H7 (cell line): ENCODE data around the gene KRTAP5-6. TPM values are rescaled to one million over a fixed set of nuclear protein-coding genes. Genes with fewer than 3 reads are reported as not detected.
A peak's percentile ranks its signal among the peaks of the same experiment; 100 is the strongest.

Experiments used
- DNase-seq: peaks from one replicate; pipeline ENCODE4 v3.0.0; 2012
- H3K27me3 ChIP-seq: 2 replicates; pipeline ENCODE4 v1.6.0; 2011; ENCODE audit warnings: mild to moderate bottlenecking, low read length; ENCODE audit not compliant: control insufficient read depth, insufficient read depth
- H3K36me3 ChIP-seq: replicated peaks from 2 replicates; pipeline ENCODE4 v1.5.1; 2011; ENCODE audit warnings: low read length; ENCODE audit not compliant: control insufficient read depth, insufficient read depth
- H3K4me3 ChIP-seq: 2 replicates; pipeline ENCODE4 v1.5.1; 2011; ENCODE audit warnings: low read depth, mild to moderate bottlenecking, control low read depth, low read length, moderate library complexity; ENCODE audit not compliant: insufficient read depth
- total RNA-seq: library from RNA; depleted of rRNA; stranded (reverse); fragments of >200 nt; shearing (Covaris generic); gene quantifications from 2 replicates; pipeline ENCODE4 v1.2.3, GENCODE V29; 2014; rRNA removed

Gene KRTAP5-6, protein sequence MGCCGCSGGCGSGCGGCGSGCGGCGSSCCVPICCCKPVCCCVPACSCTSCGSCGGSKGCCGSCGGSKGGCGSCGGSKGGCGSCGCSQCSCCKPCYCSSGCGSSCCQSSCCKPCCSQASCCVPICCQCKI
- not detected in 2 replicates for total RNA-seq

DNA sequence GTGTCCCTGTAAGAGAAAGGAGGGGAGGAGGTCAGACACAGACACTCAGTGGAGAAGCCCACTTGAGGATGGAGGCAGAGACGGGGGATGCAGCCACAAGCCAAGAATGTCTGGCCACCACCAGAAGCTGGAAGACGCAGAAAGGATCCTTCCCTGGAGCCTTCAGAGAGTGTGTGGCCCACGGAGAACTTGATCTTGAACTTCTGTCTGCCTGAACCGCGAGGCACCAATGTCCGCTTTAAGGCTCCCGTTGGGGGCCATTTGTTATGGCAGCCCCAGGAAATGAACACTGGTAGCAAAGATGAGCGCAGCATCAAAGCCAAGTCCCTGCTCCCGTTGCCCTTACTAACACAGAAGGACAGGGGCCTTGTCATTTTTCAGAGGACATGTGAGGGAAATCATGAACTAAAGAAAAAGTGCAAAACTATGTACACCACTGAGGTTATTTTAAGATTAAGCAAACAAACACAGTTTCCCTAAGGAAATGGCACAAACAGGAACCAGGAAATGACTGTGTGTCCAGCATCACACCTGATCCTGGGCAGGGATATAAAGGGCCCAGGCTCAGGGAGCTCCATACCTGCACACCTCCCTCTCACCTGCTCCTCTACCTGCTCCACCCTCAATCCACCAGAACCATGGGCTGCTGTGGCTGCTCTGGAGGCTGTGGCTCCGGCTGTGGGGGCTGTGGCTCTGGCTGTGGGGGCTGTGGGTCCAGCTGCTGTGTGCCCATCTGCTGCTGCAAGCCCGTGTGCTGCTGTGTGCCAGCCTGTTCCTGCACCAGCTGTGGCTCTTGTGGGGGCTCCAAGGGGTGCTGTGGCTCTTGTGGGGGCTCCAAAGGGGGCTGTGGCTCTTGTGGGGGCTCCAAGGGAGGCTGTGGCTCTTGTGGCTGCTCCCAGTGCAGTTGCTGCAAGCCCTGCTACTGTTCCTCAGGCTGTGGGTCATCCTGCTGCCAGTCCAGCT, at the start of gene KRTAP5-6:
Gene KRTAP5-6, plus strand, starts transcription at position 588 of the 963 bp plus-strand sequence. Its CDS starts 51 bp downstream, at position 639.
- Histone ChIP-seq H3K36me3 (no peaks in the 10 kb centered on the region), H3K27me3 (peaks cover 3% of the 10 kb centered on the region), H3K4me3 (no peak within 1 kb of the TSS)
- DNase-seq: no peak

DNA sequence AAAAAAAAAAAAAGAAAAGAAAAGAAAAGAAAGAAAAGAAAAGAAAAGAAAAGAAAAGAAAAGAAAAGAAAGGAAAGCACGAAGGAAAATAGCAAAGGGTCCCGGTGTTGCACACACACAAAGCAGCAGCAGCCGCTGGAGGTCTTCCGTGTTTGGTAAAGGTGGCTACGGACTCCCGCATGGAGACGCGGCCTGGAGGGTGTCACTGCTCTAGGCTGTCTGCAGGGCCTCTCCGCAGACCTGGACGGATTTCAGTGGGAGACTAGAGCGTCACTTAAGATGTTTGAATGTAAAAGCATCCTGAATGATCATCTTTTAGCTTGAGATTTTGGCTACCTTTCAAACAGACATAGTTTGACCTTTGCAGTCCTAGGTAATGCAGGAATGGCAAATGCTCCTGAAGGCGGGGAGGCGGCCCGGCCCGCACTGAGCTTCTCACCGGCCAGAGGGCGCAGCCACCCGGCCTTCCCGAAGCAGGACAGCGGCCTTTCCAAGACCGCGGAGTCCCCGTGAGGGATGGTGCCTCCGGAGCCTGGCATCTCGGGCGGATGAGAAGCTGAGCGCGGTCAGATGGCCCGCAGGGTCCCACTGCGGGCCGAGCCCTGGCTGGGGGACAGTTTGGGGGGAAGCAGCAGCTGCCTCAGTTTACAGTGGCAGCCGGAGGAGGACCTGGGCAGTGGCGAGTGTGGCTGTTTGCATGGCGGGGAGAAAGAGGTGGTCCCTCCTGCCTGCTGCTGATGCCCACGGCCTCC, 48.9 kb upstream of the KRTAP5-6 start:
- Histone ChIP-seq H3K27me3 (peaks cover 2% of the 10 kb centered on the region; the same call in 1 of the 2 replicates), H3K36me3 (no peaks in the 10 kb centered on the region), H3K4me3 (no peak overlapping the region)
- DNase-seq: peak; percentile 75

DNA sequence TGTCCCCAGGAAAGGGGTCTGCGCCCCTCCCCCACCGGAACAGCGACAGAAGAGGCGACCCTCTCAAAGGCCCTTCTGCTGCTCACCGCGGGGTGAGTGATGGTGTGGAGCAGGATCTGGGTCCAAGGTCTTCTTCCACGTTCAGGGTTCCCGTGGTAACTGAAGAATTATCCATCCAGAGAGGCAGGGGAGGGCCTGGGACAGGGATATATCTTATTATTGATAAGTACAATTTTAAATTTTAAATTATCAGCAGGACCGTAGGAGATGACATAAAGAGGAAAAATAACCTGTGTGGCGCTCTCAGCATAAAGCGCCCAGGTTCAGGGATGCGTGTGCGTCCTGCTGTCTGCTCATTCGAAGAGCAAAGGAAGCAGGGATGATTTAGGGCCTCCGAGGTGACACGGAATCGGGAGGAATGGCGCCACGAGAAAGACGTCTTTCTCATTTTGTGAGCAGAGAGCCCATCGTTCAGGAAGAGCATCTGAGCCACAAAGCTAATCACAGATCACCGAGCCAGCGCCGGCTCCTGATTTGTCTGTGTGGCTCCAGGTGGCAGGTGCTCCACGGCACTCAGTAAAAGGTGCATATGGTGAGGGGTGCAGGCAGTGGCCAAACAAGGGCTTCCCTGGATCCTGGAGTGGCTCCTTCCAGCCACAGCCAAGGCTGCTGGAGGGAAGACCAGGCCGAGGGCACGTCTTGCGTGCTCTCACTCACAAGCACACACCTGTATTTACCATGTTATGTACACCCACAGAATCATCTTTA, 48.2 kb upstream of the KRTAP5-6 start:
- H3K27me3 ChIP-seq: peaks cover 3% of the 10 kb centered on the region; the same call in 1 of the 2 replicates
- no peaks in the 10 kb centered on the region for H3K36me3 ChIP-seq
- no peak overlapping the region for H3K4me3 ChIP-seq
- DNase-seq: no peak

DNA sequence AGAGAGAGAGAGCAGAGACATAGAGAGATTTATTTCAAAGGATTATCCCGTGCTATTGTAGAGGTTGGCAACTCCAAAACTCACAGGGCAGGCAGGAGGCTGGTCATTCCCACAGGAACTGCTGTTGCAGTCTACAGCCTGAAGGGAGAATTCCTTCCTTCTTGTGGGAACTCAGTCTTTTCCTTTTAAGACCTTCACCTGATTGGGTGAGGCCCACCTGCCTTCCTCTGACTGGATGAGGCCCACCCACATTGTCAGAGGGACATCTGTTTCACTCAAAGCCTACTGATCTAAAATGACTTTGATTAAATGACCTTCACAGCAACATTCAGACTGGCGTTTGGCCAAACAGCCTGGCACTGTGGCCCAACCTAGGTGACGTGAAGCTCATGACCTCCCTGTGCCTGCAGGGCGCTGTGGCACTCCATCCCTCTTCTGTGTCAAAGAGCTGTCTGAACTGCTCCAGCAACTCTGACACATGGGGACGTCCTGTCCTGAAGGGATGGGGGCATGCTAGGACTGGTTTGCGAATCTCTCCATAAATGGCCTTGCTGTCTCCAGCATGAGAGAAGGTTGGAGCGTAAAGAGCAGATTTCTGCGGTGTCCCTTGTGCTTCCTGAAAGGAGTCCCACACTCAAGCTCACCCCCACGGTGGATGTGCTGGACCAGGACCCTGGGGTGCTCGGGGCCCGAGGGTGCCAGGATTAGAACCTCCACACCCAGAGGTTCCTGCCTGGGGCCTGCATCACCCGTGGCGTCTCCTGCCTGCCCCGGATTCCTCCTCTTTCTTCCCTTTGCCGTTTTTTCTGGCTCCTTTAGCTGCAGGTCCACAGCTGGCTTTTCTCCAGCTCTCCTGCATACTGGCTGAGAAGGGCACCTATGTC, 46.7 kb upstream of the KRTAP5-6 start:
- Histone ChIP-seq H3K4me3 (no peak overlapping the region), H3K36me3 (no peaks in the 10 kb centered on the region), H3K27me3 (peaks cover 3% of the 10 kb centered on the region; the same call in 1 of the 2 replicates)
- DNase-seq: no peak

DNA sequence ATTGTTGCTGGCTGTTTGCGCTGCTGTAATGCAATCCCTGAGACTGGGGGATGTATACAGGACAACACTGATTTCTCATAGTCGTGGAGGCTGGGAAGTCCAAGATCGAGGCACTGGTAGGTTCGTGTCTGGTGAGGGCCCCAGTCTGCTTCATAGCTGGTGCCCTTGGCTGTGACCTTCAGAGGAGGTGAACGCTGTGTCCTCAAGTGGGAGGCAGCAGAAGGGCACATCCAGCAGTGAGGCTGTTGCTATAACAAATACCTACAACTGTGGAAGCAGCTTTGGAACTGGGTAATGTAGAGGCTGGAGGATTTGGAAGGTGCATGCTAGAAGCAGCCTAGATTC, 46.1 kb upstream of the KRTAP5-6 start:
- H3K4me3 ChIP-seq: no peak overlapping the region
- no peak for DNase-seq
- H3K36me3 ChIP-seq: no peaks in the 10 kb centered on the region
- H3K27me3 ChIP-seq: peaks cover 3% of the 10 kb centered on the region; the same call in 1 of the 2 replicates

DNA sequence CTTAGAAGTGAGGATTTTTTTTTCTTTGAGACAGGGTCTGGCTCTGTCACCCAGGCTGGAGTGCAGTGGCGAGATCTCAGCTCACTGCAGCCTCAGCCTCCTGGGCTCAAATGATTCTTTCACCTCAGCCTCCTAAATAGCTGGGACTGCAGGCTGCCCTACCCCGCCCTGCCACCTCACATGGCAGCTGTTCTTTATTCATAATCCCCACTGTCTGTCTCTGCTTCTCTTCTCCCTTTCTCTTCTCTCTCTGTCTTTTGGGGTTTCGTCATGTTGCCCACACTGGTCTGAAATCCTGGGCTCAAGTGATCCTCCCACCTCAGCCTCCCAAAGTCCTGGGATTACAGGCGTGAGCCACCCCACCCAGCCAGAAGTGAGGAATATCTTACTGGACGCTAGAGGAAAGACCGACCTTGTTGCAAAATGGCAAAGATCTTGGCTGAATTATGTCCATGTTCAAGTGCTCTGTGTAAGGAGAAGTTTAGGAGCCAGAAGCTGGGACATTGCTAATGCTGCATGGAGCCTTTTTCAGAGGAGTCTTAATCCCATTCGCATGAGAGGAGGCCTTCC, 45.5 kb upstream of the KRTAP5-6 start:
- Histone ChIP-seq H3K4me3 (no peak overlapping the region), H3K27me3 (peaks cover 3% of the 10 kb centered on the region; the same call in 1 of the 2 replicates), H3K36me3 (no peaks in the 10 kb centered on the region)
- no peak for DNase-seq

DNA sequence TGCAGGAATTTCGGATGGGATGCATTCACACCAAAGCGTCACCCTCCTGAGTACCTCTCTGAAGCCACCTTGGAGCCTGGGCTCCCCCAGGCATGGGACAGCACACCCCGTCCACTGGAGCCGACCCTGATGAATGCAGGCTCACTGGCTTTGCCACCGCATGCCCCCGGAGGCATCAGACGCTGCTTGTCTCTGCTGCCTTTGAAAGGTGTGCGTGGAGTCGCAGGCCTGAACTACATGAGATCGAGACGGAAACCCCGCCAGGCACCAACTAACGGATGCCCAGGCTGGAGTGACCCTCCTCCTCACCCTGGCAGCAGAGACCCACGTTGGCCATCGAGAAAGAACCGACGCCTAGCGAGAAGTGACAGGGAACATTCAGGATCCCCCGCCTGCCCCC, 45.0 kb upstream of the KRTAP5-6 start:
- no peak overlapping the region for H3K4me3 ChIP-seq
- peak; percentile 55 for DNase-seq

DNA sequence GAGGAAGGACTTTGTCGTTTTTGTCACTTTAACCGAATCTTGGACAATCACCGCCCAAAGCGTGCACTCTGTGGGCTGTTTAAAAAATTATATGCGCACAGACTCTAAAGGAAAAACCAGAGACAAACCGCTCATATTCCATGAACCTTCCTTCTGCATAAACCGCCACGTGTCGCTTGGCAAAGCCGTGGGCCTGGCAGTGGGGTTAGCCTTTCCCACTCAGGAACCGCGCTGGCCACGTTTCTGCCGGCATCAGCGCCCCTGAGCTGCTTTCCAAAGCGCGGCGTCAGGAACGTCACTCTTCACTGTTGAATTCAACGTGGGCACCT, 44.6 kb upstream of the KRTAP5-6 start:
- Histone ChIP-seq H3K36me3 (no peaks in the 10 kb centered on the region), H3K27me3 (peaks cover 3% of the 10 kb centered on the region; the same call in 1 of the 2 replicates), H3K4me3 (no peak overlapping the region)
- no peak for DNase-seq

More for the DNA sequence above, 45.0 kb upstream of the KRTAP5-6 start:
- no peaks in the 10 kb centered on the region for H3K36me3 ChIP-seq
- H3K27me3 ChIP-seq: peaks cover 3% of the 10 kb centered on the region; the same call in 1 of the 2 replicates

DNA sequence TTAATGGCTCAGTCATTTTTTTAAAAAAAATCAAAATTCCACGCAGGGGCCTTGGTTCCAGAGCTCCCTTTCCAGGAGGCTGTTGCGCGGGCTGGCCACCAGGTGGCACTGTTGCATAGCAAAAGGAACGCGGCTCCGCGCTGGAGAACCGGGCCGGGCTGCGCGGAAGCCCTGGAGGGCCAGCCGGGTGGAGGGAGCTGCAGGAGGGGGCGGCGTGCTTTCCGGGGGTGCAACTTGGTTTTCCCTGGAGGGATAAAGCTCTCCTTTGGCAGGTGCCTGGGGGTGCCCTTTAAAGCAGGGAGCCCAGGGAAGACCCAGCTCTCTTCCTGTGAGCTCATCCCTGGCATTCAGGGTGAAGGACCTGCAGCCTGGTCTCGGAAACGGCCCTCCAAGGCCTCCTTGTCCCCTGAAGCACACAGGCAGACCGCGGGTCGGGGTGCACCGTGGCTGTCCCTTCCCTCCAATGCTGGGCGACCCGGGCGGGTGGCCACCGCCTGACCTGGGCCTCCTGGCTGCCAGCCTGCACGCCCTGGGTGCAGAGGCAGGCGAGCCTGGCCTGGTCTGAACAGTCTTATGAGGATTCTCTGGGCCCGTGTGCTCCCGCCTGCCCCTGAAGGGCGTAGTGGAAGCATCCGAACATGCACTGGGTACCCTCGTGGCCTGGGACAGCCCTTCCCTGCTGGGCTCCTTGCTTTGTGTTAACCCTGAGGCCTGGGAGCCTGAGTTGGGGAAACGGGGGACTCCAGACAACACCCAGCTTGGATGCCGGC, 44.0 kb upstream of the KRTAP5-6 start:
- peaks cover 3% of the 10 kb centered on the region; the same call in 1 of the 2 replicates for H3K27me3 ChIP-seq
- DNase-seq: peak; percentile 97
- H3K36me3 ChIP-seq: no peaks in the 10 kb centered on the region
- peak overlapping the region; percentile 32 for H3K4me3 ChIP-seq

DNA sequence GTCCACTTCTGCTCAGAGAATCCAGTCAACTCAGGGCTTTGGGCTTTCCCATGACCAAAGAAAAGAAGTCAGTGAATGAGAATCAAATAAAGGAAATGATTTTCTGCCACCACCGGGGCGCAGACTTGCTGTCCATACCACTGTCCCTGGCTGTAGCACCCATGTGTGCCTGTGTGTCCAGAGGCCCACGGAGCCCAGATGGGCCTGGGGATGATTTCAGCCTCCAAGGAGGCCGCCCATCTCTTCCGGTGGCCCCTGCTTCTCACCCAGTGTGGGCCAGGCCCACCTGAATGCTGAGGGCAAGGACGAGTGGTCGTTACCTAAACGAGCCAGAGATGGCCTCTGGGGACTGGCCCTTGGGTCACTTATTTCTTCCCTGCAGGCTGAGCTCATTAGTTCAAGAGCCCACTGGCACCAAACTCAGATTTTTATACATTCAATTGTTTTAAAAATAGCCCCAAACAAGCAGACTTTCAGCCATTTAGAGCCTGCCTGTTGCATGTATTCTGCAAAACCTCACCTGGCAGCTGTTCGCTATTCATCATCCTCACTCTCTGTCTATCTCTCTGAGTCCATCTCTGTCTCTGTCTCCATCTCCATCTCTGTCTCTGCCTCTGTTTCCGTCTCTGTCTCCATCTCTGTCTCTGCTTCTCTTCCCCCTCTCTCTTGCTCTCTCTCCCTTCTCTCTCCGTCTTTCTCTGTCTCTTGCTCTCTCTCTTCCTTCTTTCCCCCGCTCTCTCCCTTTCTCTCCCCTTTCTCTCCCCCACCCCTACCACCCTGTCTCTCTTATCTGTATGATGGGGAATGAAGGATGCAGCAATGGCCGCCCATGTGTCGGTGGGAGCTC, 43.2 kb upstream of the KRTAP5-6 start:
- no peak overlapping the region for H3K4me3 ChIP-seq
- no peaks in the 10 kb centered on the region for H3K36me3 ChIP-seq
- DNase-seq: no peak
- H3K27me3 ChIP-seq: peaks cover 3% of the 10 kb centered on the region; the same call in 1 of the 2 replicates

DNA sequence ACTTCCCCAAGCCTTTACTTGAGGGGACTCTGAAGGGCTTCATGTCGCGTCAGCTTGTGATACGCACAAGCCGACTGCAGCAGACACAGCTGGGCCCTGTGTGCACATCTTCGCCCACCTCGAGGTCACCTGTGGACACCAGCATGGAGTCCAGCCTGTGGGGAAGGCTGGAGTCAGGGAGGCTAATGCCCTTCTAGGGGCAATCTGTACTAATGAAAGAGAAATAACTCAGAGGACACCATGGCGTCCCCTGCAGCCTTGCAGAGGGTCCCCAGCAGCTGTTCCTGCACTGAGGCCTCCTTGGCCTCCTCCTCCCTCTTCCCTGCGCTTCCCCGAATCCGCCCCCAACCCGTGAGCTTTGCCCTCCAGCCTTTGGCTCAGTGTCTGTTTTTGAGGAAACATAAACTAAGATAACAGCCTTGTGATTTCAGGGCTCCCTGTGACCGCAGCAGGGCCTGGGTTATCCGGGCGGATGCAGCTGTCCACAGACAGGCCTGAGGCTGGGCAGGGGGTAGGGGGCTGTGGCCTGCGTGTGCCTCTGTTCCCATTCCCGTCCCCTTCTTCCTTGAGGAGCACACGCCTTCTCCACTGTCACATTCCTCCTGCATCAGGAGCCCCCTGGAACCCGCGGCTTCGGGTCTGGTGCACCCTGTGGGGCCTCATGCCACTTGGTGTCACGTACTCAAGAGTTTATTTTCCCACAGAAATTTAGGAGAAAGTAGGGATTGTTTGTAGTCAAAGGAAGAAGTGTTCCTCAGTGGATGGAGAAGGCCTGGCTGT, 42.4 kb upstream of the KRTAP5-6 start:
- Histone ChIP-seq H3K27me3 (peaks cover 3% of the 10 kb centered on the region; the same call in 1 of the 2 replicates), H3K4me3 (no peak overlapping the region), H3K36me3 (no peaks in the 10 kb centered on the region)
- peak; percentile 55 for DNase-seq
